ENCODE data around the gene PLPPR3. TPM values are rescaled to one million over a fixed set of nuclear protein-coding genes. Genes with fewer than 3 reads are reported as not detected.

PLPPR3 gene
- total and polyA plus RNA-seq, 10 donors: 0.03 to 0.79 (median 0.42) TPM; not detected in 4

- no peak for TF ChIP-seq POLR2A (IDR thresholded peaks at IDR 0.05)
- TF ChIP-seq POLR2AphosphoS5 (IDR thresholded peaks at IDR 0.05): no peak
- TF ChIP-seq, protein P1, sequence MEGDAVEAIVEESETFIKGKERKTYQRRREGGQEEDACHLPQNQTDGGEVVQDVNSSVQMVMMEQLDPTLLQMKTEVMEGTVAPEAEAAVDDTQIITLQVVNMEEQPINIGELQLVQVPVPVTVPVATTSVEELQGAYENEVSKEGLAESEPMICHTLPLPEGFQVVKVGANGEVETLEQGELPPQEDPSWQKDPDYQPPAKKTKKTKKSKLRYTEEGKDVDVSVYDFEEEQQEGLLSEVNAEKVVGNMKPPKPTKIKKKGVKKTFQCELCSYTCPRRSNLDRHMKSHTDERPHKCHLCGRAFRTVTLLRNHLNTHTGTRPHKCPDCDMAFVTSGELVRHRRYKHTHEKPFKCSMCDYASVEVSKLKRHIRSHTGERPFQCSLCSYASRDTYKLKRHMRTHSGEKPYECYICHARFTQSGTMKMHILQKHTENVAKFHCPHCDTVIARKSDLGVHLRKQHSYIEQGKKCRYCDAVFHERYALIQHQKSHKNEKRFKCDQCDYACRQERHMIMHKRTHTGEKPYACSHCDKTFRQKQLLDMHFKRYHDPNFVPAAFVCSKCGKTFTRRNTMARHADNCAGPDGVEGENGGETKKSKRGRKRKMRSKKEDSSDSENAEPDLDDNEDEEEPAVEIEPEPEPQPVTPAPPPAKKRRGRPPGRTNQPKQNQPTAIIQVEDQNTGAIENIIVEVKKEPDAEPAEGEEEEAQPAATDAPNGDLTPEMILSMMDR (IDR thresholded peaks at IDR 0.05 in 8 of 11, conservative IDR thresholded peaks at IDR 0.05 in 3 of 11): no peak
- Histone ChIP-seq H3K27ac (no peak overlapping the region), H3K4me1 (peaks cover 0 to 47% (median 12%) of the 10 kb centered on the region in 6 donors), H3K4me3 (no peak overlapping the region), H3K27me3 (replicated peaks in 1 of 7) (peaks cover 0 to 63% (median 5%) of the 10 kb centered on the region in 7 donors), H3K36me3 (no peaks in the 10 kb centered on the region), H3K9me3 (no peaks in the 10 kb centered on the region)
- intact Hi-C loops (cut with DNase I; ENCODE audit: low total_unique reads): no loop called here
- 40 to 69% (median 65%) methylated on average over 13 to 38 of the region's 38 CpGs for WGBS, 5 donors
- peak; percentile 41 for DNase-seq
These were observed 9.9 kb upstream of the PLPPR3 start for GRCh38 chr19:831407-832369.

GRCh38 chr19:829129-829758 lies 7.5 kb upstream of the PLPPR3 start:
- Histone ChIP-seq H3K4me3 (no peak overlapping the region), H3K27ac (no peak overlapping the region), H3K4me1 (peaks cover 0 to 62% (median 15%) of the 10 kb centered on the region in 6 donors), H3K36me3 (no peaks in the 10 kb centered on the region), H3K9me3 (no peaks in the 10 kb centered on the region), H3K27me3 (replicated peaks in 1 of 7) (peaks cover 0 to 45% (median 5%) of the 10 kb centered on the region in 7 donors)
- WGBS, 5 donors: 53 to 77% (median 68%) methylated on average over 14 to 18 of the region's 18 CpGs
- TF ChIP-seq, protein P1 (IDR thresholded peaks at IDR 0.05 in 8 of 11, conservative IDR thresholded peaks at IDR 0.05 in 3 of 11): no peak
- no peak for TF ChIP-seq POLR2A (IDR thresholded peaks at IDR 0.05)
- TF ChIP-seq POLR2AphosphoS5 (IDR thresholded peaks at IDR 0.05): no peak
- intact Hi-C loops (cut with DNase I; ENCODE audit: low total_unique reads): no loop called here
- peak; percentile 30 for DNase-seq

GRCh38 chr19:827710-828321 lies 6.1 kb upstream of the PLPPR3 start, which contains the start of gene AZU1:
Gene AZU1, plus strand, starts transcription at chr19:827837. Its CDS starts 10 bp downstream, at chr19:827847.
- intact Hi-C loops (cut with DNase I; ENCODE audit: low total_unique reads): no loop called here
- Histone ChIP-seq H3K27ac (peak within 1 kb of the TSS in 3 of 8 donors; percentile 24 to 31 (median 30)), H3K9me3 (no peaks in the 10 kb centered on the region), H3K27me3 (replicated peaks in 1 of 7) (peaks cover 0 to 58% (median 13%) of the 10 kb centered on the region in 7 donors), H3K4me1 (peaks cover 0 to 72% (median 16%) of the 10 kb centered on the region in 6 donors), H3K4me3 (no peak within 1 kb of the TSS), H3K36me3 (no peaks in the 10 kb centered on the region)
- WGBS, 5 donors: 33 to 60% (median 49%) methylated on average over 10 to 33 of the region's 33 CpGs
- DNase-seq: peak; percentile 81
- peak; percentile 30 to 80 (median 36) for TF ChIP-seq POLR2AphosphoS5 (IDR thresholded peaks at IDR 0.05)
- TF ChIP-seq, protein P1 (IDR thresholded peaks at IDR 0.05 in 8 of 11, conservative IDR thresholded peaks at IDR 0.05 in 3 of 11): no peak
